K562 (cell line): Measurements from ENCODE around the gene TRIM27. TPM values are rescaled to one million over a fixed set of nuclear protein-coding genes. Genes with fewer than 3 reads are reported as not detected.
A peak's percentile ranks its signal among the peaks of the same experiment; 100 is the strongest.

Experiments used
- ARID2 ChIP-seq: fragments of 450-650 bp; IDR thresholded peaks from 2 replicates; pipeline ENCODE4 v1.6.1; 2017; ENCODE audit warnings: antibody characterized with exemption, mild to moderate bottlenecking
- FOSL1 ChIP-seq: fragments of 200-800 bp; sonication (Bioruptor generic); conservative IDR thresholded peaks from 2 replicates; pipeline ENCODE4 v1.6.1; 2016; ENCODE audit warnings: missing genetic modification characterization, missing compliant biosample characterization
- IFI16 ChIP-seq: fragments of 250-450 bp; sonication (Bioruptor Pico); IDR thresholded peaks from 2 replicates; pipeline ENCODE4 v2.1.2; 2022; ENCODE audit warnings: mild to moderate bottlenecking, inconsistent platforms
- NCOA1 ChIP-seq: fragments of 450-650 bp; IDR thresholded peaks from 2 replicates; pipeline ENCODE4 v1.6.1; 2016; ENCODE audit warnings: low read depth
- SREBF2 ChIP-seq: sonication (generic); formaldehyde crosslinking; IDR thresholded peaks from 2 replicates; pipeline ENCODE4 v1.4.0; 2020; ENCODE audit warnings: mild to moderate bottlenecking, missing genetic modification reagents
- STAG1 ChIP-seq: sonication (generic); formaldehyde crosslinking; IDR thresholded peaks from 2 replicates; pipeline ENCODE4 v1.5.0; 2020; ENCODE audit warnings: missing genetic modification reagents, borderline replicate concordance
- TEAD1 ChIP-seq, 2 experiments: fragments of 450-650 bp in 1 of 2; sonication (generic) in 1 of 2; formaldehyde crosslinking; IDR thresholded peaks; 2 replicates each; pipeline versions ENCODE4 v1.4.0 to v1.8.0; 2020 to 2022; ENCODE audit warnings: mild to moderate bottlenecking in 2 of 2, missing genetic modification reagents in 1 of 2
- ZBTB40 ChIP-seq, 2 experiments: fragments of 450-650 bp in 1 of 2; sonication (generic) in 1 of 2; formaldehyde crosslinking in 1 of 2; IDR thresholded peaks; 2 replicates each; pipeline versions ENCODE4 v1.7.1 to v1.9.0; 2016 to 2022; ENCODE audit warnings: inconsistent platforms in 1 of 2, mild to moderate bottlenecking in 1 of 2, missing genetic modification reagents in 1 of 2
- ZMIZ1 ChIP-seq, 2 experiments: fragments of 150-350 bp in 1 of 2; IDR thresholded peaks; 2 replicates each; pipeline ENCODE4 v1.6.1; 2012 to 2016; ENCODE audit warnings: low read depth in 2 of 2, low read length in 2 of 2, mild to moderate bottlenecking in 1 of 2, moderate library complexity in 1 of 2
- ZNF644 ChIP-seq: fragments of 200-800 bp; sonication (Bioruptor generic); IDR thresholded peaks from 2 replicates; pipeline ENCODE4 v1.6.1; 2016; ENCODE audit warnings: low read depth, missing genetic modification characterization, missing compliant biosample characterization
- polyA plus RNA-seq, 8 experiments: library from polyadenylated mRNA; depleted of rRNA in 4 of 8; stranded (reverse) in 5 of 8; unstranded in 3 of 8; fragments of >200 nt; fragmentation: Nextera tagmentation in 2 of 8; fragmentation: Illumina TruSeq in 1 of 8; extraction: Ambion mirVana in 2 of 8; extraction: Trizol in 1 of 8; gene quantifications; 2 replicates each; pipeline versions ENCODE4 v1.2.1 to v1.2.3, GENCODE V29; 2011 to 2014; ENCODE audit warnings: inconsistent platforms in 1 of 8, missing spikeins in 1 of 8
- total RNA-seq, 7 experiments: library from RNA; depleted of rRNA in 6 of 7; stranded (reverse); fragments of >200 nt in 6 of 7; fragmentation: Illumina TruSeq in 2 of 7; extraction: Trizol in 2 of 7; gene quantifications; 2 replicates each; pipeline versions ENCODE4 v1.2.1 to v1.2.3, GENCODE V29; 2011 to 2021; ENCODE audit warnings: low replicate concordance in 1 of 7
- TF ChIP-seq, protein P1 (sequence below): fragments of 450-650 bp; conservative IDR thresholded peaks from 2 replicates; pipeline ENCODE4 v1.6.1; 2016; ENCODE audit warnings: missing genetic modification characterization, low read depth, mild to moderate bottlenecking, missing compliant biosample characterization, moderate library complexity

Gene TRIM27
- total and polyA plus RNA-seq, 9 of the 15 experiments (the other 6 are each of a cell fraction or from before 2014, with no cell fraction given), result 37.7 to 235 (median 122) TPM

DNA sequence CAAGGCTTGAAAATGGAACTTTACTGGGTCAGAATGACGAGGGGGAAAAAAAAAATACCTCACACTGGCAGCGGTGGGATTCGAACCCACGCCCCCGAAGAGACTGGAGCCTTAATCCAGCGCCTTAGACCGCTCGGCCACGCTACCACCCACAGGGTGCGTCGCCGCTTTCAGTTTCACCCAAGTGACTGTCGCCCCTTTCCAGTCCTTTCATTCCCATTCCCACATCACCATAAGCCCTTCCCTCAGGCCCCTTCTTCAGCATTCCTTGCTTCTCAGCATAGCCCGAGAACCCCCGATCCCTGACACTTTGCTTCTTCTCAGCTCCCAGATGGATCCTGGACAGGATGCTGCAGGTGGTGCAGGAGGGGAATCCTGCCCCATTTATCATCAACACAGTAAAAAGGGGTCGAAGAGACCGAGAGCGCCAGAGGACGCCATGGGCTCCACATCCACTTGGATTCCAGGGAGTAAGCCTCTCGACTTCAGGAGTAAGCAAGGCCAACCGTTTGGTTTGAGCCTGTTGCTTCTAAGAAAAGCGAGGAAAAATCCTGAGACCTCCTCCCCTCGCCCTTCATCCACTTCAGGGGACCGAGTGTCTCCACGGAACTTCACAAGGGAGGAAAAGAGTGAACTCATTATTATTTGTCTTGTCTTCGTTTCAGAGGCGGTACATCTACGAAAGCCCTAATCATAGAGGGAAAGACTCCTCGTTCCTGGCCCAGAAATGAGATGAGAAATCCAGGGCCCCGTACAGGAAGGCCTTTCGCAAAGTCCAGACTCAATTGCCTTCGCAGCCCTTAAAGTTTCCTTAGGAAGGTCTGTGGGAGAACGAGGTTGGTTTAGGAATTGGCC lies 20.0 kb upstream of the TRIM27 start (continued):
- TF ChIP-seq ZNF644 (tag) (no peak), ARID2 (no peak), ZBTB40 (IDR thresholded peaks at IDR 0.05) (peak; percentile 82), ZBTB40 (CRISPR knock-in tag; IDR thresholded peaks at IDR 0.05) (no peak), SREBF2 (CRISPR knock-in tag) (no peak), FOSL1 (tag) (no peak), ZMIZ1 (IDR thresholded peaks at IDR 0.05; ENCODE audit: low read depth in 2 of 2, low read length in 2 of 2) (no peak), TEAD1 (CRISPR knock-in tag; IDR thresholded peaks at IDR 0.05) (peak; percentile 11 to 69; a peak in 1 of 4 replicates), STAG1 (CRISPR knock-in tag) (no peak), NCOA1 (no peak), IFI16 (CRISPR knock-in tag) (no peak; the same call in 1 of the 2 replicates)
- TF ChIP-seq, protein P1, sequence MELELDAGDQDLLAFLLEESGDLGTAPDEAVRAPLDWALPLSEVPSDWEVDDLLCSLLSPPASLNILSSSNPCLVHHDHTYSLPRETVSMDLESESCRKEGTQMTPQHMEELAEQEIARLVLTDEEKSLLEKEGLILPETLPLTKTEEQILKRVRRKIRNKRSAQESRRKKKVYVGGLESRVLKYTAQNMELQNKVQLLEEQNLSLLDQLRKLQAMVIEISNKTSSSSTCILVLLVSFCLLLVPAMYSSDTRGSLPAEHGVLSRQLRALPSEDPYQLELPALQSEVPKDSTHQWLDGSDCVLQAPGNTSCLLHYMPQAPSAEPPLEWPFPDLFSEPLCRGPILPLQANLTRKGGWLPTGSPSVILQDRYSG, result no peak
